ENCODE results near the gene IDNK. TPM values are rescaled to one million over a fixed set of nuclear protein-coding genes. Genes with fewer than 3 reads are reported as not detected.

Gene IDNK
- polyA plus RNA-seq, 1 donor (not counting 4 experiments of a cell fraction or from before 2014, with no cell fraction given), result 2.6 TPM

DNA sequence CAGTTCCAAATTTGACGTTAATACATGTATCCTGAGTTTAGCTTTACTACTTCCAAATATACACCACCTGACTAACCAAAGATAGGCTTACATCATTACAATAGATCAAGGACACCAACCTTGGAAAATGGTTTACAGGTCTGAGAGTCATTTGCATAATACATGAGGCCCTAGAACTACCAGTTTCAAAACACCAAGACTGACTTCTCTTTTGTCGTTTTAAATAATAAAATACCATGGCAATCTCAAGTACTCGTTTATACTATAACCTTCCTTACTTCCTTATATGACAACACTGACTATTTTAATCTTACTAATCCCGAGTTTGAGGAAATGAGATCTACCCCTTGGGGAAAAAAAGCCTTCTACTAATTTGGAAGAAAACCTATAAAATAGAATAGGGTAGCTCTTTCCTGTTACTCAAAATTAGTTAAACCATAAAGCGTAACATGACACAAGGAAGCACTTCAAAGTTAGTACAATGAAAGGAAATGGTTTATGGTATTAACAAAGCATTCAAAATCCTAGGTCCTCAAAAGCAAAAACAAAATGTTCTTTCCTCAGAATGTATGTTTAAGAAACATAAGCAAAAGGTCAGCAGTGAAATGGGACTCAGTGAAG, 42.7 kb downstream of the IDNK start:
- Histone ChIP-seq H3K36me3 (ENCODE audit: control insufficient read depth in 2 of 2, extremely low read depth in 1 of 2, insufficient read depth in 2 of 2, low read length in 2 of 2) (peaks cover 21 to 25% of the 10 kb centered on the region in 2 experiments), H3K27me3 (ENCODE audit: control insufficient read depth, extremely low read depth, insufficient read depth, low read length) (no peaks in the 10 kb centered on the region), H3K9me1 (ENCODE audit: control insufficient read depth, extremely low read depth, insufficient read depth, low read length) (no peaks in the 10 kb centered on the region), H3K9ac (ENCODE audit: control insufficient read depth, extremely low read depth, insufficient read depth, low read length) (no peak overlapping the region), H3K9me3 (ENCODE audit: control insufficient read depth, low read depth, low read length) (no peaks in the 10 kb centered on the region), H3K4me1 (ENCODE audit: control insufficient read depth, extremely low read depth, insufficient read depth, low read length) (no peaks in the 10 kb centered on the region), H3K27ac (ENCODE audit: control insufficient read depth, insufficient read depth, low read length) (no peak overlapping the region), H4K20me1 (ENCODE audit: control insufficient read depth, extremely low read depth, insufficient read depth, low read length) (no peaks in the 10 kb centered on the region), H3K79me2 (ENCODE audit: control insufficient read depth, insufficient read depth, low read length) (peaks cover 16% of the 10 kb centered on the region), H3K4me2 (ENCODE audit: control insufficient read depth, extremely low read depth, insufficient read depth, low read depth, low read length) (no peak overlapping the region), H2AFZ (ENCODE audit: control insufficient read depth, low read length) (no peak overlapping the region), H3K4me3 (ENCODE audit: control insufficient read depth in 2 of 3, extremely low read depth in 1 of 3, insufficient read depth in 2 of 3, low read depth in 1 of 3, low read length in 3 of 3) (no peak overlapping the region)
- FAIRE-seq (no peak), DNase-seq (ENCODE audit: low read depth, low spot score) (no peak)
- dilution Hi-C loops (cut with MboI; ENCODE audit: extremely low pct_ligation_motif_present, low sequenced_read_pairs), result no loop called here
- TF ChIP-seq EZH2 (IDR thresholded peaks at IDR 0.05; ENCODE audit: low read length), result no peak
- TF ChIP-seq, protein P1, sequence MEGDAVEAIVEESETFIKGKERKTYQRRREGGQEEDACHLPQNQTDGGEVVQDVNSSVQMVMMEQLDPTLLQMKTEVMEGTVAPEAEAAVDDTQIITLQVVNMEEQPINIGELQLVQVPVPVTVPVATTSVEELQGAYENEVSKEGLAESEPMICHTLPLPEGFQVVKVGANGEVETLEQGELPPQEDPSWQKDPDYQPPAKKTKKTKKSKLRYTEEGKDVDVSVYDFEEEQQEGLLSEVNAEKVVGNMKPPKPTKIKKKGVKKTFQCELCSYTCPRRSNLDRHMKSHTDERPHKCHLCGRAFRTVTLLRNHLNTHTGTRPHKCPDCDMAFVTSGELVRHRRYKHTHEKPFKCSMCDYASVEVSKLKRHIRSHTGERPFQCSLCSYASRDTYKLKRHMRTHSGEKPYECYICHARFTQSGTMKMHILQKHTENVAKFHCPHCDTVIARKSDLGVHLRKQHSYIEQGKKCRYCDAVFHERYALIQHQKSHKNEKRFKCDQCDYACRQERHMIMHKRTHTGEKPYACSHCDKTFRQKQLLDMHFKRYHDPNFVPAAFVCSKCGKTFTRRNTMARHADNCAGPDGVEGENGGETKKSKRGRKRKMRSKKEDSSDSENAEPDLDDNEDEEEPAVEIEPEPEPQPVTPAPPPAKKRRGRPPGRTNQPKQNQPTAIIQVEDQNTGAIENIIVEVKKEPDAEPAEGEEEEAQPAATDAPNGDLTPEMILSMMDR (optimal IDR thresholded peaks at IDR 0.05 in 1 of 3, IDR thresholded peaks at IDR 0.05 in 1 of 3, conservative IDR thresholded peaks at IDR 0.05 in 1 of 3; ENCODE audit: extremely low read depth in 1 of 3, insufficient read depth in 2 of 3, low read length in 3 of 3), result no peak

DNA sequence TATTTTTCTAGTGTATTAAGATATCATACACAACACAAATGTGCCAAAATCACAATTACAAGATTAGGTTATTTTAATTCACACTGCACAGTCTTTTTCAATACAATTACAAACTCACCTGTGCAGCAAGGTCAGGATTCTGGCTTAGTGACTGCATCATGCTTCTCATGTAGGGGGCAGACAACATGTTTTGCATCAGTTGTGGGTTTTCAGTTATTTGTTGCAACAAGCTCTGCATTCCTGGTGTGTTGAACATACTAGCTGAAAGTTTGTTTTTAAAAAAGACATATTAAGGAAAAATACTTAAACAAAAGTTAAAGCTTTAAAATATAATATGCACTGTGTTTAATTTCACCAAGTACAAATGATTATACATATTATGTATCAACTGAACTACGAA, 46.1 kb downstream of the IDNK start:
- FAIRE-seq (no peak), DNase-seq (ENCODE audit: low read depth, low spot score) (no peak)
- H3K79me2 ChIP-seq (ENCODE audit: control insufficient read depth, insufficient read depth, low read length), result peaks cover 27% of the 10 kb centered on the region
- no peak overlapping the region for H3K27ac ChIP-seq (ENCODE audit: control insufficient read depth, insufficient read depth, low read length)
- no peaks in the 10 kb centered on the region for H3K9me1 ChIP-seq (ENCODE audit: control insufficient read depth, extremely low read depth, insufficient read depth, low read length)
- peaks cover 16 to 20% of the 10 kb centered on the region in 2 experiments for H3K36me3 ChIP-seq (ENCODE audit: control insufficient read depth in 2 of 2, extremely low read depth in 1 of 2, insufficient read depth in 2 of 2, low read length in 2 of 2)
- no peak overlapping the region for H2AFZ ChIP-seq (ENCODE audit: control insufficient read depth, low read length)
- H3K4me3 ChIP-seq (ENCODE audit: control insufficient read depth in 2 of 3, extremely low read depth in 1 of 3, insufficient read depth in 2 of 3, low read depth in 1 of 3, low read length in 3 of 3), result no peak overlapping the region
- H3K9ac ChIP-seq (ENCODE audit: control insufficient read depth, extremely low read depth, insufficient read depth, low read length), result no peak overlapping the region
- H3K27me3 ChIP-seq (ENCODE audit: control insufficient read depth, extremely low read depth, insufficient read depth, low read length), result no peaks in the 10 kb centered on the region
- H3K4me2 ChIP-seq (ENCODE audit: control insufficient read depth, extremely low read depth, insufficient read depth, low read depth, low read length), result no peak overlapping the region
- H4K20me1 ChIP-seq (ENCODE audit: control insufficient read depth, extremely low read depth, insufficient read depth, low read length), result no peaks in the 10 kb centered on the region
- dilution Hi-C loops (cut with MboI; ENCODE audit: extremely low pct_ligation_motif_present, low sequenced_read_pairs), result no loop called here
- H3K9me3 ChIP-seq (ENCODE audit: control insufficient read depth, low read depth, low read length), result no peaks in the 10 kb centered on the region
- TF ChIP-seq, protein P1 (optimal IDR thresholded peaks at IDR 0.05 in 1 of 3, IDR thresholded peaks at IDR 0.05 in 1 of 3, conservative IDR thresholded peaks at IDR 0.05 in 1 of 3; ENCODE audit: extremely low read depth in 1 of 3, insufficient read depth in 2 of 3, low read length in 3 of 3), result no peak
- TF ChIP-seq EZH2 (IDR thresholded peaks at IDR 0.05; ENCODE audit: low read length), result no peak
- no peaks in the 10 kb centered on the region for H3K4me1 ChIP-seq (ENCODE audit: control insufficient read depth, extremely low read depth, insufficient read depth, low read length)

All from keratinocyte (primary cell).